OCI-LY1 (cell line): ENCODE measurements around the gene AQP12B.

Experiments used
- CTCF ChIP-seq: fragments of 200-600 bp; sonication (generic), shearing (Covaris generic); IDR thresholded peaks from 2 replicates; pipeline ENCODE4 v1.5.1; 2017; ENCODE audit warnings: mild to moderate bottlenecking, antibody characterized with exemption, low read length, moderate library complexity, mixed read lengths
- EZH2 ChIP-seq: fragments of 200-600 bp; sonication (generic), shearing (Covaris generic); IDR thresholded peaks from 2 replicates; pipeline ENCODE4 v1.8.0; 2017; ENCODE audit warnings: borderline replicate concordance, mixed run types, mild to moderate bottlenecking, antibody characterized with exemption, low read length, moderate library complexity, mixed read lengths

DNA sequence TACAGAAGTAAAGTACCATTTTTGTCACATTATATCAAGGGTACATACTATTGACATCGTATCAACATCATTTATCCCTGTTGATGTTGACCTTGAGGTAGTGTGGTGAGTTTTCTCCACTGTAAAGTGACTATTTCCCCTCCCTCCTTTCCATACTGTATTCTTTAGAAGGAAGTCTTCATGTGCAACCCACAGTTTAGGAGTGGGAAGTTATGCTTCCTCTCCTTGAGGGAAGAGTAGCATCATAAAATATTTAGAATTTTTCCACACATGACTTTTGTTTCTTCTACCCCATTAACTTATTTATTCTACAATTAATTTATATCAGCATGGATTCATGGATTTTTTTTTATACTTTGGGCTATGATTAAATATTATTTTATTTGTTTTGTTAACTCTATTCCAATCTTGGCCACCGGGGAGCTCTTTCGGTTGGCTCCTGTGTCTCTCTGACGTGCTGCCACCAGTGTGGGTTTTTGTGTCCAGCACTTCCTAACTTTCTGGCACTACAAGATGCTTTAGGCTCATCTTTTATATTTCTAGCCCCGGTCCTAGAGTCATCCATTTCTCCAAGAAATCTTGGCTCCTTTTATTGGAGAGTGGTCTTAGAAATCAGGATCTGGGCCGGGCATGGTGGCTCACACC is 19.0 kb downstream of the AQP12B start:
- TF ChIP-seq CTCF (no peak), EZH2 (no peak)
